Ramos (cell line): ENCODE measurements around the gene GGA3.
"Not testable (repeated sequence)": the region's sequence is repeated elsewhere in the genome, so short reads cannot be mapped to it uniquely, and the experiment has no call there.

Source experiments
- in situ Hi-C: fragments of 300-500 bp; cut with MboI; formaldehyde crosslinking; loops from one replicate; pipeline ENCODE4 v1.14.3; 2022; ENCODE audit warnings: low sequenced_read_pairs; ENCODE audit not compliant: unreplicated experiment

The GGA3 gene

GRCh38 chr17:75273977-75274708 lies 12.7 kb upstream of the GGA3 start:
- in situ Hi-C loops: no loop called here

GRCh38 chr17:75272848-75273184 lies 11.4 kb upstream of the GGA3 start:
- in situ Hi-C loops: no loop called here

GRCh38 chr17:75271955-75272847 lies 10.8 kb upstream of the GGA3 start:
- in situ Hi-C loops: no loop called here

- in situ Hi-C loops: no loop called here
These were observed 10.0 kb upstream of the GGA3 start for GRCh38 chr17:75271233-75271954.

- in situ Hi-C loops: no loop called here
These were observed 9.5 kb upstream of the GGA3 start, which contains the start of gene MIF4GD for GRCh38 chr17:75270966-75271232. Gene MIF4GD (minus strand): TSS chr17:75271231. CDS start chr17:75270195, 1,036 bp downstream.

- in situ Hi-C loops: no loop called here
These were observed 9.0 kb upstream of the GGA3 start for GRCh38 chr17:75270218-75270965.

- in situ Hi-C loops: no loop called here
These were observed 8.4 kb upstream of the GGA3 start for GRCh38 chr17:75269844-75270217.

- in situ Hi-C loops: no loop called here
These were observed 6.2 kb upstream of the GGA3 start for GRCh38 chr17:75267411-75268232.

GRCh38 chr17:75267153-75267410 lies 5.7 kb upstream of the GGA3 start:
- in situ Hi-C loops: no loop called here

- in situ Hi-C loops: no loop called here
These were observed 5.1 kb upstream of the GGA3 start for GRCh38 chr17:75266316-75267152.

GRCh38 chr17:75265614-75266315 lies 4.4 kb upstream of the GGA3 start:
- in situ Hi-C loops: no loop called here

- in situ Hi-C loops: no loop called here
These were observed 1.6 kb upstream of the GGA3 start for GRCh38 chr17:75263055-75263454.

- in situ Hi-C loops: no loop called here
These were observed 753 bp upstream of the GGA3 start for GRCh38 chr17:75262112-75262606.

- in situ Hi-C loops: no loop called here
These were observed 618 bp downstream of the GGA3 start for GRCh38 chr17:75260641-75261335.

GRCh38 chr17:75257228-75257627 lies 4.2 kb downstream of the GGA3 start:
- in situ Hi-C loops: not testable (repeated sequence)

- in situ Hi-C loops: not testable (repeated sequence)
These were observed 5.3 kb downstream of the GGA3 start for GRCh38 chr17:75255954-75256698.
